KOPT-K1 (cell line): ENCODE results near the gene RRM1.
"Not testable (repeated sequence)": the region's sequence is repeated elsewhere in the genome, so short reads cannot be mapped to it uniquely, and the experiment has no call there.

ENCODE experiments used
- H3K27ac ChIP-seq: fragments of 200-600 bp; sonication (generic); 2 replicates; pipeline ENCODE4 v1.5.1; 2016; ENCODE audit warnings: antibody characterized with exemption, mild to moderate bottlenecking, low read depth, low read length; ENCODE audit not compliant: poor library complexity, severe bottlenecking
- H3K36me3 ChIP-seq: fragments of 200-600 bp; sonication (generic); 2 replicates; pipeline ENCODE4 v1.5.1; 2017; ENCODE audit warnings: antibody characterized with exemption, mild to moderate bottlenecking, low read length, moderate library complexity; ENCODE audit not compliant: insufficient read depth
- H3K9me3 ChIP-seq: fragments of 200-600 bp; sonication (generic); 2 replicates; pipeline ENCODE4 v1.5.1; 2017; ENCODE audit warnings: antibody characterized with exemption, low read length, mild to moderate bottlenecking; ENCODE audit not compliant: insufficient read depth, poor library complexity, severe bottlenecking

Gene RRM1

DNA sequence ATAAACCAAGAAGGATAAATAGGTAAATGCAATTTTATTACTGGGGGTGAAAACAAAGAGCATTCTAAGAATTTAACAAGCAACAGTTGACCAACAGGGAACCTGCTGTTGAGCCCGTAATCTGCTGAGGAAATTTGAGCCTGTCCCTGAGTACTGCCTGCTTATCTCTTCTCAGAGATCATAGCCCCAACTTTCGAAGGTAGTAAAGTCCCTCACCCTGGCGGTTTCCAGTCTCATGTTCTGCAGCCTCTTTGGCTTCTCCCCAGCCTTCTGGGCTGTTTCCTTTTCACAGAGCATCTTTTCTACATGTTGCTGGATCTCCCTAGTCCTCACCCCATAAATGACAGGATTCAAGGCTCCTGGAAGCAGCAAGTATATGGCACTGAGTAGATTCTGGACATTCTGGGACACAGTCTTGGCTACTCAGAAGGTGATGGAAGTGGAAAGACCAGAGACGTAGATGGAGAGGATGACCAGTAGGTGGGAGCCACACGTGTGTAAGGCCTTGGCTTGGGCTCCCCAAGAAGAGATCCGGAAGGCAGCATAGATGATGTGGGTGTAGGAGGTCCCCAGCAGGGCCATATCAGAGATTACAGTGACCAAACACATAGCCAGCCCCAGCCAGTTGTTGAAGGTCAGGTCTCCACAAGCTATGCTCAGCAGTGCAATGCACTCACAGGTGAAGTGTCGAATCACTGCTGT lies 51.6 kb downstream of the RRM1 start:
- Histone ChIP-seq H3K36me3 (peaks cover 40% of the 10 kb centered on the region), H3K27ac (no peak overlapping the region), H3K9me3 (no peaks in the 10 kb centered on the region)

DNA sequence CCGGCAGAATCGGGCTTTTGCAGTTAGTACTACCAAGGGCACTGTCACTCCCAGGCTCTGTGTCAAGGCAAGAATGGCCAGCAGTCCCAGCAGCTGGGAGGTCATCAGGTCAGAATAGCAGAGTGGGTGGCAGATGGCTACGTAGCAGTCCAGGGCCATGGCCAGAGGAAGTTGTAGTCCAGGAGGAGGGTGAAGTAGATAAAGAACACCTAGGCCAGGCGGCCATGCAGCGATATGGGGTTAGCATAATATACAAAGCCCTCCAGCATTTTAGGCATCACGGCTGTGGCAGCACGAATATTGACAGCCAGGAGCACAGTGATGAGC lies 52.1 kb downstream of the RRM1 start:
- no peaks in the 10 kb centered on the region for H3K9me3 ChIP-seq
- no peak overlapping the region for H3K27ac ChIP-seq
- peaks cover 34% of the 10 kb centered on the region for H3K36me3 ChIP-seq

DNA sequence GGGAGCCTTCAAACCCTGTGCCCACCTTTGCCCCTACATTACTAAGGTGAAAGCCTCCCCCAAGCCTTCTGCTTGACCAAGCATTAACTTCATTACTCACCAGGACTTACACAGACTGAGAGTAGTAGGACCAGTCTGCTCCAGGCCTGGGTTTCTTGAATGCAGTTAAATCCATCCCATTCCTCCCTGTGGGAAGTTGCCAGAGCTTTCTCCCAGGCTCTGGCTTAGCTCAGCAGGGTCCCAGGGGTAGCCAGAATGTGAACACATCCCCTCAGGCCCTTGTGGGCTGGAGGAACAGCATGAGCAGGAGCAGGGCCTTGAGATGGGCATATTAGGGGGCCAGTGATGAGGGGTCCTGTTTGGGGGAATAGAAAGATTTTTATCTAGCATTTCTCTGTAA lies 59.9 kb downstream of the RRM1 start:
- Histone ChIP-seq H3K36me3 (no peaks in the 10 kb centered on the region), H3K27ac (no peak overlapping the region), H3K9me3 (no peaks in the 10 kb centered on the region)

DNA sequence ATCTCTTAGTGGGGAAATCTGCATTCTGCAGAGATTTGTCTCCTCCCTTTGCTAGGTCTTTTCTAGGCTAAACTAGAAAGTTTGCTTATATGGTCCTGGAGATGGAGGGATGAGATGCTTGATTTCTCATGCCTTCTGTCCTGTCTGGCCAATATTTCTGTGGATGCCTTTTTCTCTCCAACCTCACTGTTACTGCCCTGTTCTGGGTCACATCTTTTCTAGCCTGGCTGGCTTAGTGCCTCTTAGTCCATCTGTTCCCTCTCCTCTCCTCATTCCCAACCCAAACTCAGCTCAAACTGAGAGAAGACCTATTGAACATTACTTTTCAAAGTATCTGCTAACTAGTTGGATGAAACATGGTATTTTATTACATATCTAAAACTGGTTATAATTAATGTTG lies 62.0 kb downstream of the RRM1 start:
- Histone ChIP-seq H3K36me3 (no peaks in the 10 kb centered on the region), H3K27ac (no peak overlapping the region), H3K9me3 (no peaks in the 10 kb centered on the region)

DNA sequence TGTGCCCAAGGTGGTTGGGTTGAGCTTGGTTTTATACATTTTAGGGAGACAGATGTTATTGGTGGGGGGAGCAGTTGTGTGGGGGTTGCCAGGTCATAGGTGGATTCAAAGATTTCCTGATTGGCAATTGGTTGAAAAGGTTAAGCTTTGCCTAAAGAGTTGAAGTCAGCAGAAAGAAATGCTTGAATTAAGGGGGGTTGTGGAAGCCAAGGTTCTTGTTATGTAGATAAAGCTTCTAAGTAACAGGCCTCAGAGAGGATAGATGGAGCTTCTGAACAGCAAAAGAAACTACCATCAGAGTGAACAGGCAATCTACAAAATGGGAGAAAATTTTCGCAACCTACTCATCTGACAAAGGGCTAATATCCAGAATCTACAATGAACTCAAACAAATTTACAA lies 64.2 kb downstream of the RRM1 start:
- not testable (repeated sequence) for H3K9me3 ChIP-seq, H3K36me3 ChIP-seq, H3K27ac ChIP-seq

DNA sequence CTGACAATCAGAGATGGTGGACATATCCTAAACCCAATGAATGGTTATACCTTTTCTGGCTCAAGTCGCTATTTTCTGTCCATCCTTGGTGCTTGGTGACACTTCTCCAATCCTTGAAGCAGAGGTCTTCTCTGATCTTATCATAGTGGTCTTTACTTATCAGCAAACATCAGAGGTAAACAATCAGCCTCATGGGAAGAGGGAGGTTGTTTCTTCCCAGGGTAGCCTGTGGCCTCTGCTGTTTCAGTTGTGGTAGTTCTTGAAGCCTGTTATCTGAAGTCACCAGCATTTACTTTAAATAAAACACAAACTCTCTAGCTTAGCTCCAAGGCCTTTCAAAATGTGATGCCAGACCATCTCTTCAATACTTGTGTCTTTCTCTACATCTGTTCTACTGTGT lies 66.7 kb downstream of the RRM1 start:
- no peak overlapping the region for H3K27ac ChIP-seq
- H3K36me3 ChIP-seq, result no peaks in the 10 kb centered on the region
- no peaks in the 10 kb centered on the region for H3K9me3 ChIP-seq

DNA sequence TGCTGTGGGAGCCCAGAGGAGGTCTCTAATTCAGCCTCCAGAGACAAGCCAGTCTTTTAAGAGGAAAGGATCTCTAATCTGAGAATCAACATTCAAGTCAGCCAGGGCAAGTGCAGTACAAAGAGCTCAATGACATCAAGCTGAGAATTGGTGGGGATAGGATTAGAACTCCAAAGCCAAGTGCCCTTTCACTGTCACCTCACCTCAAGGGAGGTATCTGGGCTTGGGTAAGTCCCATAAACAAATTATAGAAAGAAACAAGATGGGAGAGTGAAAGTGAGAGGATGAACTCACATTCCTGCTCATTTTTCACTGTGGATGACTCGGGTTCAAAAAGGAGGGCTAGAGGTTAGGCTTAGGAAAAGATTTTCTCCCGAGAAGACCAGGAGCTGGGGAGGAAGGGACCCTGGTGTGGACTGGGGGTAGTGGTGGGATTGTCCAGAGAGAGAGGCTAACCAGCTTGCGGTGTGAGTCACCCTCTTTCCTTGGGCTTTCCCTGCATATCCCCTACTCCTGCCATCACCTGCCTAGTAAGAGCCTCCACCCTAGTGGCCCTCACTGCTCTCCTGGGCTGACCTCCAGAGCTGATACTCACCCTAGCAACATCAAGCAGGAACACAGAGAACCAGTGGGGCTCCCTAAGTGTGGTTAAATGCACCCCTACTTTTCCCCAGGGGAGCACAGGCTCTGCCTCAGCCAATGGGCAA lies 70.4 kb downstream of the RRM1 start:
- Histone ChIP-seq H3K27ac (no peak overlapping the region), H3K36me3 (no peaks in the 10 kb centered on the region), H3K9me3 (no peaks in the 10 kb centered on the region)

DNA sequence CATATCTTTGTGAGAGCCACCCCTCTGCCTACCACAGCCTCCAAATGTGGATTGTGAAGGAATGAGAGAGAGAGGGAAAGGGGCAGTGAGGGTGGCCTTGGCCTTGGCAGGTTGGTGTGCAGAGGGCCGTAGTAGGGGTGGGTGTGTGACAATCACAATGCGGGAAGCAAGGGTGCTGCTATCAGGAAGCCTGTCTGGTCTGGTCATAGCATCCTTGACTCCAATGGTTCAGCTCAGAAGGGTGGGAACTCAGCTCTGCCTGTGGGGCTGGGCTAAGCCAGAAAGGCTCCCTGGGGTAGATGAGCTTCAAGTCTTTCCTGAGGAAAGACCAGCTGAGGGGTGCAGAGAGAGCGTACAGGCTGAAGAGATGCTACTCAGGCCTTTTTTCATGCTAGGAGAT lies 72.7 kb downstream of the RRM1 start:
- no peak overlapping the region for H3K27ac ChIP-seq
- no peaks in the 10 kb centered on the region for H3K36me3 ChIP-seq

DNA sequence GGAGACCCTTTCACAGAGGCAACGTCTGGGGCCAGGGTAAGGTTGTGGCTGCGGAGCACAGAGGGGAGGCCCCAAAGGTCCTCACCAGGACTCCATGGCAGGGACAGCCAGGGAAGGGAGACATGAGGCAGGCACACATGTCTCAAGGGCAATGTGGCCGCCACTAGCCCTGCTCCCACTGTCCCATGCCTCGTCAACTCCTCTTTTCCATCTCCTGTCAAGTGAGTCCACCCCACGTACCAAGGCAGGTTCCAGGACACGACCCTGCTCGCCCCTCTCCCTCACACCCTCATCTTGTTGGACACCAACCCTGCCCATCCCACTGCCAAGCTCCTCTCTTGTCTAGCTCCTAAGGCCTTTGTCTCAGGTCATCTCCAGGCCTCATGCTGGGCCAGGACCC lies 73.2 kb downstream of the RRM1 start:
- Histone ChIP-seq H3K36me3 (no peaks in the 10 kb centered on the region), H3K27ac (no peak overlapping the region), H3K9me3 (no peaks in the 10 kb centered on the region)

More for the DNA sequence above, 72.7 kb downstream of the RRM1 start:
- no peaks in the 10 kb centered on the region for H3K9me3 ChIP-seq

DNA sequence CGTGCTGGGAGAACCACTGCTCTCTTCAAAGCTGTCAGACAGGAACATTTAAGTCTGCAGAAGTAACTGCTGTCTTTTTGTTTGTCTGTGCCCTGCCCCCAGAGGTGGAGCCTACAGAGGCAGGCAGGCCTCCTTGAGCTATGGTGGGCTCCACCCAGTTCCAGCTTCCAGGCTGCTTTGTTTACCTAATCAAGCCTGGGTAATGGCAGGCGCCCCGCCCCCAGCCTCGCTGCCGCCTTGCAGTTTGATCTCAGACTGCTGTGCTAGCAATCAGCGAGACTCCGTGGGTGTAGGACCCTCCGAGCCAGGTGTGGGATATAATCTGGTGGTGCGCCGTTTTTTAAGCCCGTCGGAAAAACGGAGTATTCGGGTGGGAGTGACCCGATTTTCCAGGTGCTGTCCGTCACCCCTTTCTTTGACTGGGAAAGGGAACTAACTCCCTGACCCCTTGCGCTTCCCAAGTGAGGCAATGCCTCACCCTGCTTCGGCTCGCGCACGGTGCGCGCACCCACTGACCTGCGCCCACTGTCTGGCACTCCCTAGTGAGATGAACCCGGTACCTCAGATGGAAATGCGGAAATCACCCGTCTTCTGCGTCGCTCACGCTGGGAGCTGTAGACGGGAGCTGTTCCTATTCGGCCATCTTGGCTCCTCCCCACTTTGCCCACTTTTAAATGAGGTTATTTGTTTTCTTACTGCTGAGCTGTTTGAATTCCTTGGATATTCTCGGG lies 81.2 kb downstream of the RRM1 start:
- H3K27ac ChIP-seq, H3K9me3 ChIP-seq, H3K36me3 ChIP-seq: not testable (repeated sequence)

DNA sequence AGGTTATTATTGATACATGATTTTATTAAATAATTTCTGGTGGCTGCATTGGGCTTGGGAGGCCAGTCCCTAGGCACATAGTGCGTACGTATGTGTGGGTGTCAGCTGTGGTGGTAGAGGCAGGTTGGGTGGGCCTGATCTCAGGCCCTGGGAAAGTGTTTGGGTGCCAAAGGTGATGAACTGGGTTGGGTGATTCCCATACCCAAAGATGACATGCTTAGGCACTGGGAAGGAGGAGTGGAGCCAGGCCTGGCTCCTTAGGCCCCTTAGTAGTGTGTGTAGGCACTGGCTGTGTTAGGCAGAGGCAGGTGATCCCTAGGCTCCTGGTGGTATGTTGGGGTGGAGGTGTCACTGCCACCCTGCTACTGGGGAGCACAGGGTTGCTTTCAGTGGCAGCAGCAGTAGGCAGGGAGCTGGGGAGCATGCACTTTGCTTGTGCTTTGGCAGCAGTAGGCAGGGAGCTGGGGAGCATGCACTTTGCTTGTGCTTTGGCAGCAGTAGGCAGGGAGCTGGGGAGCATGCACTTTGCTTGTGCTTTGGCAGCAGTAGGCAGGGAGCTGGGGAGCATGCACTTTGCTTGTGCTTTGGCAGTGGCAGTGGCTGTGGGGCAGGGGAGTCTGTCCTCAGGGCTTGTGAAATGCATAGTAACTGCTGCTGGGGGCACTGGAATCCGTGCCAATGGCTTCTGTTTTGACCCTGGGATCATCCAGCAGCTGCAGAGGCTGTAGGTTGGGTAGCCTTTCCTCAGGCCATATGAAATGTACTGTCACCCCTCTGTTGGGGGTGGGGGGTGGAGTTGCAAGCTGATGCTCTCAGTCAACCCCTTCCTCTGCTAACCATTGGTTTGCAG lies 84.4 kb downstream of the RRM1 start:
- H3K9me3 ChIP-seq, result no peaks in the 10 kb centered on the region
- no peak overlapping the region for H3K27ac ChIP-seq
- no peaks in the 10 kb centered on the region for H3K36me3 ChIP-seq

DNA sequence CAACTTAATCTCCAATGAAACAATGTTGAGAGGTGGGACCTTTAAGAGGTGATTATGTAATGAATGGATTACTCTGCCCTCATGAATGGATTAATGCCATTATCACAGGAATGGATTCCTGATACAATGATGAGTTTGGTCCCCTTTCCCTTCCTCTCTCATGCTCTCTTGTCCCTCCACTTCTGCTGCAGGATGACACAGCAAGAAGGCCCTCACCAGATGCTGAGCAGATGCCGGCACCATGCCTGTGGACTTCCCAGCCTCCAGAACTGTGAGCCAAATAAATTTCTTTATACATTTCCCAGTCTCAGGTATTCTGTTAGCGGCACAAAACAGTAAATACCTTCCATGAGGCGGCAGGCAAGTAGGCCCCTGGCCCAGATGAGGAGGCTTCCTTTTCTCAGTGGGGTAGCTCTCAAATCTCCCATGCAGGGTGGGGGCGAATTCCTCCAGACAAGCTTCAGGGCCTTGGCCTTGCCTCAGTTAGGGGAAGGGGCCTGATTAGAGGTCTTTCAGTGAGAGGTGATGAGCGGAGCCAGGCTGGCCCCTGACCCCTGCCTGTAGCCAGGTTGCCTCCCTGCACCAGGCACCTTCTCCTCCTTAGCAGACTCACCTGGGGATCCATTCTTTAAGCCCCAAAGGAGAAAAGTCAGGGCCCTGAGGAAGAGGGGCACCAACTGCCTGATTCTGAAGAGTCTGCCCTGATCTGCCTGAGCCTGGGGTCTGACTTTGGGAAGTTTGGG lies 86.0 kb downstream of the RRM1 start:
- Histone ChIP-seq H3K36me3 (no peaks in the 10 kb centered on the region), H3K9me3 (no peaks in the 10 kb centered on the region)

DNA sequence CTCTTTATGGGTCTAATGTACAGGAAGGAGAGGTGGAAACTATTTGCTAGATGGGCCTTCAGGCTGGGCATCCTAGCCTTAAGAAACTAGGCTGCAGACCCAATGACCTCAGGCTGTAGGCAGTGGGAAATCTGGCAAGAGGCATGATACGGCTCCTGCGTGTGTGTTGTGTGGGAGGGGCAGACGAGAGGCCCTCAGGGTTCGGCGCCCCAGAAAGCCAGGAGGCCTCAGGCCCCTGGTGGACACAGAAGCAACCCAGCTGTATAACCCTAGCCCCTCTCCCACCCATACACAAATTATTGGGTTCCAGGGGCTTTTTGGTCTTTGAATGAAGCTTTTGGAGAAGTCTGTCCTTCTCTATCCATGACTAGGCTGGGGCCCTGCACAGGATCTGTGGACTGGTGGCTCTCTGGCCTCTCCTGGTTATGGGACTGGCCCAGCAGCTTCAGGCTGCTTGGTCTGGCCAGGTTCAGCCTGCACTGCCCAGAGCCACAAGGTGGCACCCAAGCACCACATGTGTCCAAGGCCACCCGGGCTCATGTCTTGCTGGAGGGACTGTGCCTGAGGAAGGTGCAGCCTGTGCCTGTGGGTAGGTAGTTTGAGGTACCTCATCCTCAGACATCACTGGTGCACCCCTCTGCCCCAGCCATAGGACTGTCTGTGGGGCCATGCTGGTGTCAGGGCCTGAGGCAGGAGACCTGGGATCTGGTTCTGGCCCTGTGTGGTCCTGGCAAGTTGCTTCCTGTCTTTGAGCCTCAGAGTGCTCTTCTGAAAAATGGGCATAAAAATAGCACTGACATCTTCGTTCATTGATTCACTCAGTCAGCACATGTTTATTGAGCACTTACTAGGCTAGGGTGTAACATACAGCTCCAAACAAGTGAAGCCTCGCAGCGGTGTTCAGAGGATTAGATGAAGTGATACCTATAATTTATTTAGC lies 87.5 kb downstream of the RRM1 start:
- H3K9me3 ChIP-seq, result no peaks in the 10 kb centered on the region
- no peak overlapping the region for H3K27ac ChIP-seq
- no peaks in the 10 kb centered on the region for H3K36me3 ChIP-seq

More for the DNA sequence above, 86.0 kb downstream of the RRM1 start:
- no peak overlapping the region for H3K27ac ChIP-seq
